ENCODE data around the gene TRMT61A. TPM values are rescaled to one million over a fixed set of nuclear protein-coding genes. Genes with fewer than 3 reads are reported as not detected.

Gene TRMT61A
- total RNA-seq, 1 donor from 2014 or later, result 17.1 TPM

DNA sequence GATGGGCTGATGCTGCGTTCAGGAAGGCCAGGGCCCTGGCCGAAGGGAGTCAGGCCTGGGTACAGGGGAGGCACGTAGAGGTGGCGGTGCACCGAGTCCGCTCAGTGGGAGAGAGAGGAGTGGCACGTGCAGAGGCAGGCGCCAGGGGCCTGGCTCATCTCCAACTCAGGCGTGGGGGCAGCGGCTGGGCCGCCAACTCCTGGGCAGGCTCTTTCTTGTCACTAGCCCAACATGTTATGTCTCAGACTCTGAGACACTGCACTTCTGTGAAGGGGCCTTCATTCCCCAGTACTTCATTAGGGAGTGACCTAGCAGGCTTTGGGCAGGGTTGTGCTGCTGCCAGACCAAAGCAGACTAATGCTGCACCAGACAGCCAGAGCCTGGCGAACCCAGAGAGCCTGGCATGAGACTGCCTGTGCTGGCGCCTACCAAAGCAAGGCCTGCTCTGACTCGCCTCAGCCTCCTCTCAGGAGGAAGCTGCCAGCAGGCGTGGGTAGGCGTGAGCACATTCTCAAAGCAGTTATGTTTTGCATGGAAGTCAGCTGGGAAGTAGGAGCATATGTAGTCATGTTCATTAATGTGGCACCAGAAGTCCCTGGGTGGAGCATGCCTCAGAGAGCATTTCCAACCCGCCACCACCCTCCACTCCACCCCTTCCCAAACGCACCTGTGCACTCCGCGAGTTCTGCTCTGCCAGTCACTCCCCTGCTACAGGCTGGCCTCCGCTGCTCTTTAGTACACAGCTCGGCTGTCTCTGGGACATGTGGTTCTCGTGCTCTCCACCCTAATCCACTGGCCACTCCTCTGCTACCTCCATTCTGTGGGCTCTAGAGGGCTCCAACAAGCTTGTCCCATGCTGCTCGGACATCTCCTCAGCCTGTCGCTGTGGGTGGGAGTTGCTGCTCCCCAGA, 16.0 kb upstream of the TRMT61A start:
- no peak for DNase-seq (ENCODE audit: low read depth)
- H3K27me3 ChIP-seq (ENCODE audit: control insufficient read depth, insufficient read depth, low read length), result no peaks in the 10 kb centered on the region
- H3K4me3 ChIP-seq (ENCODE audit: low read depth, low read length), result no peak overlapping the region
- no peaks in the 10 kb centered on the region for H3K36me3 ChIP-seq (ENCODE audit: control insufficient read depth, insufficient read depth, low read length)
- TF ChIP-seq, protein P1, sequence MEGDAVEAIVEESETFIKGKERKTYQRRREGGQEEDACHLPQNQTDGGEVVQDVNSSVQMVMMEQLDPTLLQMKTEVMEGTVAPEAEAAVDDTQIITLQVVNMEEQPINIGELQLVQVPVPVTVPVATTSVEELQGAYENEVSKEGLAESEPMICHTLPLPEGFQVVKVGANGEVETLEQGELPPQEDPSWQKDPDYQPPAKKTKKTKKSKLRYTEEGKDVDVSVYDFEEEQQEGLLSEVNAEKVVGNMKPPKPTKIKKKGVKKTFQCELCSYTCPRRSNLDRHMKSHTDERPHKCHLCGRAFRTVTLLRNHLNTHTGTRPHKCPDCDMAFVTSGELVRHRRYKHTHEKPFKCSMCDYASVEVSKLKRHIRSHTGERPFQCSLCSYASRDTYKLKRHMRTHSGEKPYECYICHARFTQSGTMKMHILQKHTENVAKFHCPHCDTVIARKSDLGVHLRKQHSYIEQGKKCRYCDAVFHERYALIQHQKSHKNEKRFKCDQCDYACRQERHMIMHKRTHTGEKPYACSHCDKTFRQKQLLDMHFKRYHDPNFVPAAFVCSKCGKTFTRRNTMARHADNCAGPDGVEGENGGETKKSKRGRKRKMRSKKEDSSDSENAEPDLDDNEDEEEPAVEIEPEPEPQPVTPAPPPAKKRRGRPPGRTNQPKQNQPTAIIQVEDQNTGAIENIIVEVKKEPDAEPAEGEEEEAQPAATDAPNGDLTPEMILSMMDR (IDR thresholded peaks at IDR 0.05; ENCODE audit: insufficient read depth, low read length, poor library complexity, severe bottlenecking), result no peak

DNA sequence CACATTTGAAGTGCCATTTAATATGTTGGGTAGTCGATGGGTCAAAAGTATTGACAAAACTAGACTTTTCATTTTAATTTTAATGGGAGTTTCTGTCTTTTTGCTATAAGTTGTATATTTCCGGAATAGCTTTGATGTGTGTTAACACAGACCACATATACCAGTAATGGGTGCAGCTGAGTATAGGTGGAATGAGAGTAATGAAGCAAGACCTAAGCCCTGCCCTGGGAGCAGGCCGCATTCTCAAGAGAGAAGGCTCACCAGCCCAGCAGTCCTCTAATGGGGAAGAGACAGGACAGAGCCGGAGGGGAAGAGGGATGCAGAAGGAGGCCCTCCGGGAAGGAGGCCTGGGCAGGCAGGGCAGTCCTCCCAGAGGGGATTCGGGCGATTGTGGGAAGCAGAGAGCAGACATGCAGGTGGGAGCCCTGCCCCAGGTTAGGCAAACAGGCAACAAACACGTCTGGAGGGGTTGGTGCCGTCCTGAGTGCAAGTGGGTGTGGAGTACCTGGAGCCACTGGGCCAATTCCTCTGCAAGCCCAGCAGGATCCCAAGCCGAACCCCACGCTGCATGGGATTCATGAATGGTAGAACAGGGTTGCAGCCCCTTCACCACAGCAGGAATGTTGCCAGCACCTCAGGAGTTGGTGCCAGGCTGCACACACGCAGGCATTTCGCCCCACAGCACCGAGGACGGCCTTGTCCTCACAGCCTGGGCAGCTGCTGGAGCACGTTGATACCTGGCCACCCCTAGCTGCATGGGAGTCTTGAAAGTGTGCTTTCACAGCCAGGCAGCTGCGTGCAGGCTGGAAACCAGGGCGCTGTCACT, 14.2 kb upstream of the TRMT61A start:
- no peaks in the 10 kb centered on the region for H3K36me3 ChIP-seq (ENCODE audit: control insufficient read depth, insufficient read depth, low read length)
- DNase-seq (ENCODE audit: low read depth), result no peak
- H3K4me3 ChIP-seq (ENCODE audit: low read depth, low read length), result no peak overlapping the region
- TF ChIP-seq, protein P1 (IDR thresholded peaks at IDR 0.05; ENCODE audit: insufficient read depth, low read length, poor library complexity, severe bottlenecking), result no peak
- H3K27me3 ChIP-seq (ENCODE audit: control insufficient read depth, insufficient read depth, low read length), result no peaks in the 10 kb centered on the region

DNA sequence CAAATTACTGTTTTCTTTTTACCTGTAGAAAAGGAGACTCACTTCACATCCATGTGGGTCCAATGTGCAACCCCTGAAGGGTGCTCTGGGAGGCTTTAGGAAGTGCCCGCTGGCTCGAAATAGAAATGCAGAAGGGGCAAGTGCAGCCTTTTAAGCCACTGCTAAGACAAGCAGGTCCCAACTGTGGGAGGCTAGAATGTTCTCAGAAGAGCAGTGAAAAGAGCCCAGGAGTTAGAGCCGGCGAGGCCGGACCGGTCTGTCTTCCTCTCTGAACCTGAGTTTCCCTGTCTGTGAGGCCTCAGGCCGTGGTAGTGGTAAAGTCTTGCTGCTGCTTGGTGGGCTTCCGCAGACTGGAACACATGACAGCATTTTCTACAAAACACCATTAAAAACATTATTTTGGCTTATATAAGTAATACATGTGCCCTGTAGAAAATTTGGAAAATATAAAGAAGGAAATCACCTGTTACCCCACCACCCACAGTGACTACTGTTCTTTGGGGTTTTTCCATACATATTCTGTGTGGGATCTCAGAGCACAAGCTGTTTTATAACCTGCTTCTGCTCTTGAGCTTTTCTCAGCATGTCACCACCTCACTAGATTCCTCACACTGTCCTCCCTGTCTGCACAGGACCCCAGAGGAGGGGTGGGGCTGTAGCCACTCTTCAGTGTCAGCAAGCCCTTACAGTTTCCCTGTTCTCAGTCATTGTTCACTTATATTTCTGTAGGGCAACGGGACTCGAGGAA, 12.4 kb upstream of the TRMT61A start:
- Histone ChIP-seq H3K27me3 (ENCODE audit: control insufficient read depth, insufficient read depth, low read length) (no peaks in the 10 kb centered on the region), H3K36me3 (ENCODE audit: control insufficient read depth, insufficient read depth, low read length) (no peaks in the 10 kb centered on the region), H3K4me3 (ENCODE audit: low read depth, low read length) (no peak overlapping the region)
- TF ChIP-seq, protein P1 (IDR thresholded peaks at IDR 0.05; ENCODE audit: insufficient read depth, low read length, poor library complexity, severe bottlenecking), result no peak
- DNase-seq (ENCODE audit: low read depth), result no peak

DNA sequence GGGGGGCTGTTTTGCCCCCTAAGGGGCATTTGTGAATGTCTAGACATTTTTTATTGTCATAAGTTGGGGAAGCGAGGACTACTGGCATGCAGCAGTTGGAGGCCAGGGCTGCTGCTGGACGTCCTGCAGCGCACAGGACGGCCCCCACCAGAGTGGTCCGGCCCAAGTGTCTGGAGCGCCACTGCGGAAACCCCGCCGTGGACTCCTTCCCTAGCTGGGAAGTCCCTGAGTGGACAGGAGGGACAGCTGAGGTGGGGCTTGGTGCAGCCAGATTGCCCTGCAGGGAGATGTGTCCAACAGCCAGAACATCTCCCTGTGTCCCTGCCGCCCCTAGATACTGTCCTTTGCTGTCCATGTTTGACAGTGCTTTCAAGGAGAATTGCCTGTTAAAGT, 11.8 kb upstream of the TRMT61A start:
- no peak for DNase-seq (ENCODE audit: low read depth)
- Histone ChIP-seq H3K4me3 (ENCODE audit: low read depth, low read length) (no peak overlapping the region), H3K27me3 (ENCODE audit: control insufficient read depth, insufficient read depth, low read length) (peaks cover 3% of the 10 kb centered on the region), H3K36me3 (ENCODE audit: control insufficient read depth, insufficient read depth, low read length) (no peaks in the 10 kb centered on the region)
- TF ChIP-seq, protein P1 (IDR thresholded peaks at IDR 0.05; ENCODE audit: insufficient read depth, low read length, poor library complexity, severe bottlenecking), result no peak

DNA sequence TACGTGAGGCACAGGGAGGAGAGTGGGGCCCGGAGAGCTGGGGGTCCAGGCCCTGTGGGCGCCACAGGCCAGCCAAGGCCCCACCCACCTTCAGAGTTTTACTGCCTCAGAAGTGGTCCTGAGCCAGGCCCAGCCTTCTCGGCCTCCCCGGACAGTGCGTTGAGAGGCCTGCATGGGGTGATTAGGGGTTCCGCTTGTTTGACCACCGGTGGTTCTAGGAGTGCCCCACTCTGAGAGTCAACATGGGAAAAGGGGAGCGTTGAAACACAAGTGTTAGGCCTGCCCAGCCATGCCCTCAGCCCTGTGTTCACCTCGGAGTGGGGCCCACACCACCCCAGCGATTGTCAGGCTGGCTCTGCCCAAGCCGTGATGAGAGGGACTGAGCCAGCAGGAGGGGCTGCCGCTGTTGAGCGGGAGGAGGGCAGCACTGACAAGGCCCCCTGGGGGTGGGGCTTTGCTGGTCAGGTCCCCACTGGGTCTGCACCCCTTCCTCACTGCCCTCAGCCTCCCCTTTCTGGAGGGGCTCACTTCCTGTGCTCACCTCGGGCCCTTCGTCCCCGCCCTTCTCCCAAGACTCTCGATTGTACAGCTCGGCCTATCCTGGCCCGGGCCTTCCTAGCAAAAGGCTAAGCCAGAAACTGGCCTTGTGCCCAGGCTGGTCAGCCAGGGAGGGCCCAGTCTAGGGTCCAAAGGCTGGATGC, 11.1 kb upstream of the TRMT61A start:
- Histone ChIP-seq H3K4me3 (ENCODE audit: low read depth, low read length) (no peak overlapping the region), H3K27me3 (ENCODE audit: control insufficient read depth, insufficient read depth, low read length) (peaks cover 7% of the 10 kb centered on the region), H3K36me3 (ENCODE audit: control insufficient read depth, insufficient read depth, low read length) (no peaks in the 10 kb centered on the region)
- DNase-seq (ENCODE audit: low read depth), result no peak
- TF ChIP-seq, protein P1 (IDR thresholded peaks at IDR 0.05; ENCODE audit: insufficient read depth, low read length, poor library complexity, severe bottlenecking), result no peak
